K562 (cell line): Measurements from ENCODE around the gene BCAP31. TPM values are rescaled to one million over a fixed set of nuclear protein-coding genes. Genes with fewer than 3 reads are reported as not detected.

Experiments used
- ERF ChIP-seq: fragments of 450-650 bp; formaldehyde crosslinking; IDR thresholded peaks from 2 replicates; pipeline ENCODE4 v1.4.0; 2020; ENCODE audit warnings: mild to moderate bottlenecking, mixed read lengths
- FOS ChIP-seq: IDR thresholded peaks from 3 replicates; pipeline ENCODE4 v1.6.1; 2011; ENCODE audit not compliant: insufficient read length; ENCODE audit errors: extremely low read depth
- PBX2 ChIP-seq, 2 experiments: IDR thresholded peaks in 1 of 2; conservative IDR thresholded peaks in 1 of 2; 2 replicates each; pipeline ENCODE4 v1.6.1; 2016; ENCODE audit warnings: low read depth in 2 of 2, mild to moderate bottlenecking in 1 of 2, missing compliant biosample characterization in 1 of 2, missing genetic modification characterization in 1 of 2, moderate library complexity in 1 of 2
- PKNOX1 ChIP-seq: fragments of 450-650 bp; IDR thresholded peaks from 2 replicates; pipeline ENCODE4 v1.6.1; 2016
- POLR3G ChIP-seq: IDR thresholded peaks from 2 replicates; pipeline ENCODE4 v1.6.1; 2011; ENCODE audit not compliant: insufficient read length, insufficient replicate concordance; ENCODE audit errors: extremely low read depth
- PPARD ChIP-seq: fragments of 250-450 bp; sonication (Bioruptor Pico); IDR thresholded peaks from 2 replicates; pipeline ENCODE4 v1.8.0; 2022; ENCODE audit warnings: inconsistent platforms, mild to moderate bottlenecking, moderate library complexity
- PTRF ChIP-seq: fragments of 450-650 bp; IDR thresholded peaks from 2 replicates; pipeline ENCODE4 v1.6.1; 2016; ENCODE audit warnings: mild to moderate bottlenecking, missing genetic modification characterization, missing compliant biosample characterization
- SIN3A ChIP-seq, 2 experiments: fragments of 150-350 bp in 1 of 2; IDR thresholded peaks; 2 replicates each; pipeline ENCODE4 v1.6.1; 2011 to 2016; ENCODE audit warnings: borderline replicate concordance in 2 of 2, low read depth in 2 of 2, low read length in 2 of 2, mild to moderate bottlenecking in 2 of 2, moderate library complexity in 2 of 2; ENCODE audit not compliant: control insufficient read depth in 1 of 2
- SNRNP70 ChIP-seq: fragments of 200-400 bp; formaldehyde crosslinking; optimal IDR thresholded peaks from 2 replicates; pipeline ENCODE3; 2017; ENCODE audit warnings: low read depth, low read length
- TAF9B ChIP-seq: fragments of 450-650 bp; IDR thresholded peaks from 2 replicates; pipeline ENCODE4 v1.6.1; 2018; ENCODE audit warnings: mild to moderate bottlenecking; ENCODE audit not compliant: partially characterized antibody
- ZNF3 ChIP-seq: fragments of 250-450 bp; sonication (Bioruptor Pico); IDR thresholded peaks from 2 replicates; pipeline ENCODE4 v1.5.0; 2021; ENCODE audit warnings: mild to moderate bottlenecking, moderate library complexity
- polyA plus RNA-seq, 8 experiments: library from polyadenylated mRNA; depleted of rRNA in 4 of 8; stranded (reverse) in 5 of 8; unstranded in 3 of 8; fragments of >200 nt; fragmentation: Nextera tagmentation in 2 of 8; fragmentation: Illumina TruSeq in 1 of 8; extraction: Ambion mirVana in 2 of 8; extraction: Trizol in 1 of 8; gene quantifications; 2 replicates each; pipeline versions ENCODE4 v1.2.1 to v1.2.3, GENCODE V29; 2011 to 2014; ENCODE audit warnings: inconsistent platforms in 1 of 8, missing spikeins in 1 of 8
- total RNA-seq, 7 experiments: library from RNA; depleted of rRNA in 6 of 7; stranded (reverse); fragments of >200 nt in 6 of 7; fragmentation: Illumina TruSeq in 2 of 7; extraction: Trizol in 2 of 7; gene quantifications; 2 replicates each; pipeline versions ENCODE4 v1.2.1 to v1.2.3, GENCODE V29; 2011 to 2021; ENCODE audit warnings: low replicate concordance in 1 of 7

The BCAP31 gene
- total and polyA plus RNA-seq, 9 of the 15 experiments (the other 6 are each of a cell fraction or from before 2014, with no cell fraction given): 156 to 683 (median 188) TPM

- TF ChIP-seq SIN3A (IDR thresholded peaks at IDR 0.05; ENCODE audit: borderline replicate concordance in 2 of 2, control insufficient read depth in 1 of 2, low read depth in 2 of 2, low read length in 2 of 2) (no peak), PTRF (tag) (no peak), TAF9B (no peak), POLR3G (no peak), SNRNP70 (no peak), ZNF3 (CRISPR knock-in tag) (no peak), PPARD (CRISPR knock-in tag) (no peak), ERF (CRISPR knock-in tag) (no peak), PKNOX1 (no peak), FOS (no peak), PBX2 (CRISPR knock-in tag; IDR thresholded peaks at IDR 0.05; ENCODE audit: low read depth) (no peak), PBX2 (tag; conservative IDR thresholded peaks at IDR 0.05; ENCODE audit: low read depth) (no peak)
These were observed 16.8 kb downstream of the BCAP31 start (continued) for GRCh38 chrX:153707406-153707805.
